SH-SY5Y (cell line): ENCODE measurements around the gene YPEL2.

ENCODE experiments used
- GATA2 ChIP-seq: IDR thresholded peaks from 2 replicates; pipeline ENCODE4 v1.6.1; 2011; ENCODE audit warnings: mild to moderate bottlenecking, low read depth, low read length
- GATA3 ChIP-seq: IDR thresholded peaks from 2 replicates; pipeline ENCODE4 v1.6.1; 2011; ENCODE audit warnings: low read depth, mild to moderate bottlenecking, low read length, moderate library complexity

GRCh38 chr17:59417452-59417851 lies 86.0 kb downstream of the YPEL2 start:
- no peak for TF ChIP-seq GATA2
- TF ChIP-seq GATA3 = no peak
